K562 (cell line): ENCODE results near the gene HMGB2. TPM values are rescaled to one million over a fixed set of nuclear protein-coding genes. Genes with fewer than 3 reads are reported as not detected.

Source experiments
- ATAC-seq: fragments of 200-7000 bp; cut with Tn5 transposase; 3 replicates; pipeline ENCODE4 v1.9.1; 2020; ENCODE audit warnings: moderate library complexity
- BruUV-seq: library from RNA; stranded (reverse); fragments of 400-500 nt; replicated peaks from 2 replicates; lab custom pipeline; 2021; lab: Mats Ljungman, UMichigan
- CTCF ChIA-PET: fragments of 300-600 bp; formaldehyde crosslinking; extraction: SDS; loops from one replicate; lab custom pipeline; 2021; ENCODE audit warnings: low intra/inter-chr PET ratio; lab: Yijun Ruan, JAX
- POLR2A ChIA-PET: fragments of 300-600, 350-650 bp; sonication (Branson Sonifier 250); formaldehyde crosslinking; extraction: SDS; loops from one replicate; lab custom pipeline; 2021; ENCODE audit warnings: antibody characterized with exemption, inconsistent platforms; lab: Yijun Ruan, JAX
- DNase-seq, 4 experiments: peaks; one replicate each; pipeline versions ENCODE4 v3.0.0 to v3.0.0-alpha.2; 2011 to 2018; ENCODE audit warnings: low spot score in 3 of 4, mixed read lengths in 3 of 4; ENCODE audit errors: extremely low read depth in 1 of 4
- FAIRE-seq: peaks from 2 replicates; lab custom pipeline; 2011; peaks lifted over from hg19 to GRCh38; lab: Jason Lieb, UNC
- H2AFZ ChIP-seq: 2 replicates; pipeline ENCODE4 v1.6.0; 2011; ENCODE audit warnings: low read depth, low read length, control low read depth, inconsistent platforms
- H3K27ac ChIP-seq: fragments of 200-600 bp; 3 replicates; pipeline ENCODE4 v1.8.0; 2011; ENCODE audit warnings: low read depth, mild to moderate bottlenecking, control low read depth, inconsistent platforms, low read length, moderate library complexity, mixed read lengths; ENCODE audit errors: extremely low read depth
- H3K27me3 ChIP-seq, 2 experiments: fragments of 300-600 bp in 1 of 2; 2 replicates in 1 of 2; 3 replicates in 1 of 2; pipeline versions ENCODE4 v1.6.0 to v1.8.0; 2011; ENCODE audit warnings: inconsistent platforms in 2 of 2, low read length in 2 of 2, mild to moderate bottlenecking in 1 of 2, mixed read lengths in 1 of 2, moderate library complexity in 1 of 2; ENCODE audit not compliant: control insufficient read depth in 2 of 2, insufficient read depth in 2 of 2
- H3K36me3 ChIP-seq: fragments of 300-600 bp; 3 replicates; pipeline ENCODE4 v1.8.0; 2011; ENCODE audit warnings: mild to moderate bottlenecking, low read length, inconsistent platforms; ENCODE audit not compliant: control insufficient read depth, insufficient read depth
- H3K4me1 ChIP-seq, 2 experiments: fragments of 200-600 bp in 1 of 2; replicated peaks in 1 of 2; 2 replicates in 1 of 2; 3 replicates in 1 of 2; pipeline versions ENCODE4 v1.5.1 to v1.8.0; 2011; ENCODE audit warnings: inconsistent platforms in 2 of 2, low read length in 2 of 2, mild to moderate bottlenecking in 1 of 2, mixed read lengths in 1 of 2, moderate library complexity in 1 of 2; ENCODE audit not compliant: control insufficient read depth in 2 of 2, insufficient read depth in 2 of 2
- H3K4me2 ChIP-seq: 2 replicates; pipeline ENCODE4 v1.6.1; 2011; ENCODE audit warnings: low read length, control low read depth, inconsistent platforms, mixed read lengths; ENCODE audit not compliant: insufficient read depth
- H3K4me3 ChIP-seq: fragments of 200-600 bp; sonication (generic), shearing (Covaris generic); 2 replicates; pipeline ENCODE4 v1.5.1; 2016; ENCODE audit warnings: control low read depth, inconsistent platforms
- H3K79me2 ChIP-seq: fragments of 200-600 bp; 3 replicates; pipeline ENCODE4 v1.8.0; 2011; ENCODE audit warnings: low read length, inconsistent platforms; ENCODE audit not compliant: control insufficient read depth, insufficient read depth
- H3K9ac ChIP-seq, 2 experiments: 2 replicates each; pipeline versions ENCODE4 v1.6.0 to v1.6.1; 2011; ENCODE audit warnings: low read depth in 2 of 2, low read length in 2 of 2, control low read depth in 1 of 2, inconsistent platforms in 1 of 2, mild to moderate bottlenecking in 1 of 2, mixed read lengths in 1 of 2; ENCODE audit not compliant: insufficient read depth in 1 of 2
- H3K9me1 ChIP-seq: one replicate; pipeline ENCODE4 v1.6.0; 2011; ENCODE audit warnings: inconsistent platforms, mild to moderate bottlenecking, low read length, moderate library complexity; ENCODE audit not compliant: control insufficient read depth, insufficient read depth
- H3K9me3 ChIP-seq: replicated peaks from 2 replicates; pipeline ENCODE4 v1.5.1; 2011; ENCODE audit warnings: low read depth, low read length, inconsistent platforms; ENCODE audit not compliant: control insufficient read depth, insufficient read depth
- H4K20me1 ChIP-seq: replicated peaks from 2 replicates; pipeline ENCODE4 v1.6.1; 2011; ENCODE audit warnings: low read length, inconsistent platforms, mixed read lengths; ENCODE audit not compliant: control insufficient read depth, insufficient read depth
- CBFA2T2 ChIP-seq: fragments of 450-650 bp; conservative IDR thresholded peaks from 2 replicates; pipeline ENCODE4 v1.6.1; 2017; ENCODE audit warnings: mild to moderate bottlenecking
- CREBBP ChIP-seq: IDR thresholded peaks from one replicate; pipeline ENCODE4 v1.6.1; 2012; ENCODE audit warnings: low read depth, mild to moderate bottlenecking, control low read depth, inconsistent platforms, low read length
- ID3 ChIP-seq, 2 experiments: fragments of 250-450 bp in 1 of 2; fragments of 450-650 bp in 1 of 2; sonication (Bioruptor Pico) in 1 of 2; IDR thresholded peaks; 2 replicates each; pipeline versions ENCODE4 v1.6.1 to v1.8.0; 2016 to 2021; ENCODE audit warnings: mild to moderate bottlenecking in 2 of 2, moderate library complexity in 2 of 2, missing compliant biosample characterization in 1 of 2, missing genetic modification characterization in 1 of 2
- MBD2 ChIP-seq: sonication (generic); IDR thresholded peaks from 2 replicates; pipeline ENCODE4 v1.6.1; 2016; ENCODE audit warnings: low read depth, borderline replicate concordance
- MEIS2 ChIP-seq: fragments of 450-650 bp; IDR thresholded peaks from 2 replicates; pipeline ENCODE4 v1.6.1; 2014; ENCODE audit warnings: mild to moderate bottlenecking; ENCODE audit not compliant: partially characterized antibody
- MLLT1 ChIP-seq, 2 experiments: fragments of 450-650 bp; IDR thresholded peaks; 2 replicates each; pipeline ENCODE4 v1.6.1; 2016
- RERE ChIP-seq: sonication (generic); formaldehyde crosslinking; IDR thresholded peaks from 2 replicates; pipeline ENCODE4 v1.8.0; 2023; ENCODE audit warnings: missing genetic modification reagents, mild to moderate bottlenecking, borderline replicate concordance
- SMAD4 ChIP-seq: fragments of 250-450 bp; sonication (Bioruptor Pico); conservative IDR thresholded peaks from 2 replicates; pipeline ENCODE4 v1.8.0; 2021; ENCODE audit warnings: inconsistent platforms, mild to moderate bottlenecking, moderate library complexity
- SNRNP70 ChIP-seq: fragments of 200-400 bp; formaldehyde crosslinking; optimal IDR thresholded peaks from 2 replicates; pipeline ENCODE3; 2017; ENCODE audit warnings: low read depth, low read length
- ZBTB17 ChIP-seq: fragments of 450-650 bp; formaldehyde crosslinking; IDR thresholded peaks from 2 replicates; pipeline ENCODE4 v1.4.0; 2020; ENCODE audit warnings: mild to moderate bottlenecking
- ZC3H4 ChIP-seq: sonication (generic); formaldehyde crosslinking; IDR thresholded peaks from 2 replicates; pipeline ENCODE4 v1.9.0; 2021; ENCODE audit warnings: missing genetic modification reagents, borderline replicate concordance
- ZNF586 ChIP-seq: fragments of 450-650 bp; formaldehyde crosslinking; conservative IDR thresholded peaks from 2 replicates; pipeline ENCODE4 v1.4.0; 2020; ENCODE audit warnings: mild to moderate bottlenecking, moderate library complexity
- ZNF644 ChIP-seq: fragments of 200-800 bp; sonication (Bioruptor generic); IDR thresholded peaks from 2 replicates; pipeline ENCODE4 v1.6.1; 2016; ENCODE audit warnings: low read depth, missing genetic modification characterization, missing compliant biosample characterization
- ZZZ3 ChIP-seq: fragments of 450-650 bp; IDR thresholded peaks from 2 replicates; pipeline ENCODE4 v1.6.1; 2016; ENCODE audit warnings: antibody characterized with exemption, mild to moderate bottlenecking, moderate library complexity
- WGBS: fragments of 100-300 bp; shearing (Covaris generic); methylation state at CpG from one replicate; pipeline ENCODE4 v1.1.6; 2016; ENCODE audit warnings: low coverage, mixed read lengths; ENCODE audit not compliant: insufficient coverage; ENCODE audit errors: missing lambda C conversion rate; 5-methylcytosine and 5-hydroxymethylcytosine counted together
- in situ Hi-C: fragments of 300-500 bp; cut with MboI; formaldehyde crosslinking; loops from 4 replicates; pipeline ENCODE4 v1.15.0; 2018; ENCODE audit warnings: inconsistent platforms, mixed read lengths
- intact Hi-C: fragments of 100-400 bp; cut with micrococcal nuclease; formaldehyde crosslinking; loops from 2 replicates; pipeline ENCODE4 v1.14.2; 2022
- polyA plus RNA-seq, 8 experiments: library from polyadenylated mRNA; depleted of rRNA in 4 of 8; stranded (reverse) in 5 of 8; unstranded in 3 of 8; fragments of >200 nt; fragmentation: Nextera tagmentation in 2 of 8; fragmentation: Illumina TruSeq in 1 of 8; extraction: Ambion mirVana in 2 of 8; extraction: Trizol in 1 of 8; gene quantifications; 2 replicates each; pipeline versions ENCODE4 v1.2.1 to v1.2.3, GENCODE V29; 2011 to 2014; ENCODE audit warnings: inconsistent platforms in 1 of 8, missing spikeins in 1 of 8
- total RNA-seq, 7 experiments: library from RNA; depleted of rRNA in 6 of 7; stranded (reverse); fragments of >200 nt in 6 of 7; fragmentation: Illumina TruSeq in 2 of 7; extraction: Trizol in 2 of 7; gene quantifications; 2 replicates each; pipeline versions ENCODE4 v1.2.1 to v1.2.3, GENCODE V29; 2011 to 2021; ENCODE audit warnings: low replicate concordance in 1 of 7

HMGB2 gene
- total and polyA plus RNA-seq, 9 of the 15 experiments (the other 6 are each of a cell fraction or from before 2014, with no cell fraction given), result 309 to 822 (median 626) TPM

DNA sequence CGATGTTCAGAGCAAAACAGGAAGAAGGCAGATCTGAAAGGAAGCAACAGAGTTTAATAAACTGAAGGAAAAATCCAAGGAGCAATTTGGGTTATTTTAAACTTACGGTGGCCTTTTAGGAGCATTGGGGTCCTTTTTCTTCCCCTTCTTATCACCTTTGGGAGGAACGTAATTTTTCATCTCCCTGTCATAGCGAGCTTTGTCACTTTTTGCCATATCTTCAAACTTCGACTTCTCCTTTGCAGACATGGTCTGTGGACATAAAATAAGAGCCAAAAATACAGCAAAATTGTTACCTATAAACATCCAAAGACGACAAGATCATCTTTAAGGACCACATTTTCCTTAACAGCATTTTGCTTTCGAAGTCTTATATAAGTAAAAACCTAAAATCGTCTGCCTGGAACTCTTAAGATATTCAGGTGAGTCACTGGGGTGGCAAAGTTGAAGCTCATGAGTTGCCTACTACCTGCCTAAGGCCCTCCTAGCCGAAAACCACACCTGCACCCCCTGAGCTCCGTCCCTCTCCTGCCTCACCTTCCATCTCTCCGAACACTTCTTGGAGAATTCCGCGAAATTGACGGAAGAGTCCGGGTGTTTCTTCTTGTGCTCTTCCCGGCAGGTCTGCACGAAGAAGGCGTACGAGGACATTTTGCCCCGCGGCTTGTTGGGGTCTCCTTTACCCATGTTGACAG, 1.0 kb downstream of the HMGB2 start:
- no peak for DNase-seq
- Histone ChIP-seq H3K4me2 (peak overlapping the region; percentile 91), H3K9me1 (no peaks in the 10 kb centered on the region), H3K4me1 (peaks cover 4 to 13% of the 10 kb centered on the region in 2 experiments; a peak in 4 of 5 replicates), H4K20me1 (no peaks in the 10 kb centered on the region; the same call in 1 of the 2 replicates), H3K27me3 (no peaks in the 10 kb centered on the region), H3K9me3 (no peaks in the 10 kb centered on the region), H2AFZ (no peak overlapping the region), H3K36me3 (peaks cover 54% of the 10 kb centered on the region), H3K27ac (peak overlapping the region; percentile 99), H3K4me3 (peak overlapping the region; percentile 95), H3K79me2 (peaks cover 55% of the 10 kb centered on the region), H3K9ac (peak overlapping the region; percentile 99 to 100)
- no TSS peak for BruUV-seq
- ChIA-PET CTCF (interaction anchor here (0.6 kb wide), 1 partner anchor 54 kb away, joined by 4 read pairs; no protein-coding TSS in a partner anchor), POLR2A (interaction anchor here (0.6 to 8.8 kb wide), 21 partner anchors 13 to 1173 kb away, joined by 3 to 123 read pairs (median 3); partner anchors contain the start of genes CEP44, FBXO8, SAP30 and SCRG1)
- no peak for ATAC-seq
- in situ Hi-C loops (loop anchor here (5.0 kb wide), 1 partner anchor 34 kb away; no protein-coding TSS in a partner anchor), intact Hi-C loops (loop anchor here (5.0 to 10.0 kb wide), 2 partner anchors 79 to 952 kb away; partner anchors contain the start of genes CEP44 and FBXO8)
- no peak for FAIRE-seq
- WGBS, result under 1% methylated on average over 21 of the region's 21 CpGs
- TF ChIP-seq RERE (CRISPR knock-in tag) (no peak), ZNF586 (no peak), ZNF644 (tag) (no peak), SMAD4 (CRISPR knock-in tag) (no peak), ZC3H4 (CRISPR knock-in tag) (peak; percentile 71; the same call in 1 of the 2 replicates), MEIS2 (peak; percentile 72), ID3 (CRISPR knock-in tag; IDR thresholded peaks at IDR 0.05) (no peak), ID3 (tag; IDR thresholded peaks at IDR 0.05) (no peak), CBFA2T2 (no peak), MLLT1 (IDR thresholded peaks at IDR 0.05) (peak; percentile 25 to 38; a peak in 2 of 4 replicates), CREBBP (no peak), ZZZ3 (no peak), SNRNP70 (peak; percentile 87), ZBTB17 (CRISPR knock-in tag) (no peak), MBD2 (no peak)
